ENCODE measurements around the gene NAA60. TPM values are rescaled to one million over a fixed set of nuclear protein-coding genes. Genes with fewer than 3 reads are reported as not detected.

NAA60 gene
- total and polyA plus RNA-seq, 2 of the 13 experiments (the other 11 are each of a cell fraction or from before 2014, with no cell fraction given): 14.7 to 32.0 TPM

GRCh38 chr16:3458852-3459361 is 15.4 kb downstream of the NAA60 start (continued):
- TF ChIP-seq, protein P1, sequence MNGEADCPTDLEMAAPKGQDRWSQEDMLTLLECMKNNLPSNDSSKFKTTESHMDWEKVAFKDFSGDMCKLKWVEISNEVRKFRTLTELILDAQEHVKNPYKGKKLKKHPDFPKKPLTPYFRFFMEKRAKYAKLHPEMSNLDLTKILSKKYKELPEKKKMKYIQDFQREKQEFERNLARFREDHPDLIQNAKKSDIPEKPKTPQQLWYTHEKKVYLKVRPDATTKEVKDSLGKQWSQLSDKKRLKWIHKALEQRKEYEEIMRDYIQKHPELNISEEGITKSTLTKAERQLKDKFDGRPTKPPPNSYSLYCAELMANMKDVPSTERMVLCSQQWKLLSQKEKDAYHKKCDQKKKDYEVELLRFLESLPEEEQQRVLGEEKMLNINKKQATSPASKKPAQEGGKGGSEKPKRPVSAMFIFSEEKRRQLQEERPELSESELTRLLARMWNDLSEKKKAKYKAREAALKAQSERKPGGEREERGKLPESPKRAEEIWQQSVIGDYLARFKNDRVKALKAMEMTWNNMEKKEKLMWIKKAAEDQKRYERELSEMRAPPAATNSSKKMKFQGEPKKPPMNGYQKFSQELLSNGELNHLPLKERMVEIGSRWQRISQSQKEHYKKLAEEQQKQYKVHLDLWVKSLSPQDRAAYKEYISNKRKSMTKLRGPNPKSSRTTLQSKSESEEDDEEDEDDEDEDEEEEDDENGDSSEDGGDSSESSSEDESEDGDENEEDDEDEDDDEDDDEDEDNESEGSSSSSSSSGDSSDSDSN (CRISPR knock-in tag; IDR thresholded peaks at IDR 0.05): no peak
- TF ChIP-seq PTBP1 (IDR thresholded peaks at IDR 0.05; ENCODE audit: low read depth, low read length, poor library complexity, severe bottlenecking) (no peak), ARID5B (CRISPR knock-in tag; IDR thresholded peaks at IDR 0.05) (peak; percentile 77), MBNL3 (CRISPR knock-in tag; conservative IDR thresholded peaks at IDR 0.05) (no peak), SRY (CRISPR knock-in tag; IDR thresholded peaks at IDR 0.05) (no peak), ZEB1 (IDR thresholded peaks at IDR 0.05; ENCODE audit: insufficient replicate concordance, low read depth) (no peak), SIX1 (CRISPR knock-in tag; IDR thresholded peaks at IDR 0.05; ENCODE audit: borderline replicate concordance) (no peak), HDAC6 (IDR thresholded peaks at IDR 0.05; ENCODE audit: low read depth, low read length) (no peak), SP1 (IDR thresholded peaks at IDR 0.05) (no peak), SP1 (CRISPR knock-in tag; IDR thresholded peaks at IDR 0.05) (no peak), TCF12 (IDR thresholded peaks at IDR 0.05) (no peak), TCF12 (CRISPR knock-in tag; IDR thresholded peaks at IDR 0.05) (no peak), ZBTB21 (CRISPR knock-in tag; IDR thresholded peaks at IDR 0.05) (no peak), ARNT2 (CRISPR knock-in tag; IDR thresholded peaks at IDR 0.05; ENCODE audit: low read depth) (no peak), E2F1 (CRISPR knock-in tag; IDR thresholded peaks at IDR 0.05) (peak; percentile 47; the same call in 1 of the 2 replicates), THAP9 (CRISPR knock-in tag; IDR thresholded peaks at IDR 0.05; ENCODE audit: borderline replicate concordance) (no peak), ZNF292 (CRISPR knock-in tag; IDR thresholded peaks at IDR 0.05; ENCODE audit: borderline replicate concordance, low read depth) (no peak), THAP7 (CRISPR knock-in tag; IDR thresholded peaks at IDR 0.05) (no peak)
- TF ChIP-seq, protein P2, sequence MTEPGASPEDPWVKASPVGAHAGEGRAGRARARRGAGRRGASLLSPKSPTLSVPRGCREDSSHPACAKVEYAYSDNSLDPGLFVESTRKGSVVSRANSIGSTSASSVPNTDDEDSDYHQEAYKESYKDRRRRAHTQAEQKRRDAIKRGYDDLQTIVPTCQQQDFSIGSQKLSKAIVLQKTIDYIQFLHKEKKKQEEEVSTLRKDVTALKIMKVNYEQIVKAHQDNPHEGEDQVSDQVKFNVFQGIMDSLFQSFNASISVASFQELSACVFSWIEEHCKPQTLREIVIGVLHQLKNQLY (CRISPR knock-in tag; IDR thresholded peaks at IDR 0.05): no peak
